Liver (tissue), 9 donors: ENCODE measurements around the gene MAPKAPK2. TPM values are rescaled to one million over a fixed set of nuclear protein-coding genes. Genes with fewer than 3 reads are reported as not detected.

Experiments
- DNase-seq: peaks from one replicate; pipeline ENCODE4 v3.0.0-alpha.2; 2017; ENCODE audit warnings: low spot score
- H3K27ac ChIP-seq, 2 donors: one replicate each; pipeline ENCODE4 v1.7.0; 2013; ENCODE audit warnings: inconsistent platforms in 2 of 2, low read length in 2 of 2, control low read depth in 1 of 2, low read depth in 1 of 2, mild to moderate bottlenecking in 1 of 2
- H3K27me3 ChIP-seq, 4 donors: one replicate each; pipeline versions ENCODE4 v1.6.1 to v1.7.0; 2013; ENCODE audit warnings: low read length in 3 of 4, inconsistent platforms in 1 of 4, mild to moderate bottlenecking in 1 of 4, moderate library complexity in 1 of 4; ENCODE audit not compliant: control insufficient read depth in 4 of 4, insufficient read depth in 4 of 4
- H3K36me3 ChIP-seq, 4 donors: one replicate each; pipeline versions ENCODE4 v1.6.1 to v1.7.0; 2013; ENCODE audit warnings: low read length in 3 of 4, mild to moderate bottlenecking in 3 of 4, low read depth in 1 of 4, moderate library complexity in 1 of 4; ENCODE audit not compliant: control insufficient read depth in 4 of 4, insufficient read depth in 3 of 4
- H3K4me1 ChIP-seq, 4 donors: one replicate each; pipeline versions ENCODE4 v1.6.1 to v1.7.0; 2013; ENCODE audit warnings: low read length in 3 of 4, mild to moderate bottlenecking in 3 of 4, moderate library complexity in 1 of 4; ENCODE audit not compliant: control insufficient read depth in 4 of 4, insufficient read depth in 4 of 4
- H3K4me3 ChIP-seq, 3 donors: one replicate each; pipeline versions ENCODE4 v1.6.1 to v1.7.0; 2013; ENCODE audit warnings: low read length in 3 of 3, control low read depth in 1 of 3, low read depth in 1 of 3, mild to moderate bottlenecking in 1 of 3
- H3K9ac ChIP-seq, 2 donors: one replicate each; pipeline ENCODE4 v1.7.0; 2013; ENCODE audit warnings: low read length in 2 of 2, mild to moderate bottlenecking in 2 of 2, moderate library complexity in 2 of 2, control low read depth in 1 of 2, low read depth in 1 of 2
- H3K9me3 ChIP-seq, 4 donors: one replicate each; pipeline versions ENCODE4 v1.6.1 to v1.7.0; 2013; ENCODE audit warnings: low read length in 3 of 4; ENCODE audit not compliant: control insufficient read depth in 4 of 4
- EGR1 ChIP-seq, 2 donors: IDR thresholded peaks; 2 replicates each; pipeline ENCODE4 v1.6.1; 2016 to 2018; ENCODE audit warnings: antibody characterized with exemption in 2 of 2, low read depth in 2 of 2
- FOXA1 ChIP-seq: IDR thresholded peaks from 2 replicates; pipeline ENCODE4 v1.6.1; 2016; ENCODE audit warnings: antibody characterized with exemption
- HNF4G ChIP-seq: IDR thresholded peaks from 2 replicates; pipeline ENCODE4 v1.6.1; 2016; ENCODE audit warnings: antibody characterized with exemption
- RAD21 ChIP-seq, 2 donors: IDR thresholded peaks; 2 replicates each; pipeline ENCODE4 v1.6.1; 2016; ENCODE audit warnings: antibody characterized with exemption in 2 of 2, mild to moderate bottlenecking in 2 of 2
- TAF1 ChIP-seq: conservative IDR thresholded peaks from 2 replicates; pipeline ENCODE4 v1.6.1; 2016; ENCODE audit warnings: antibody characterized with exemption, mild to moderate bottlenecking
- ZBTB33 ChIP-seq: IDR thresholded peaks from 2 replicates; pipeline ENCODE4 v1.6.1; 2016; ENCODE audit warnings: antibody characterized with exemption
- WGBS: extraction: QIAGEN DNeasy Blood & Tissue Kit; methylation state at CpG from one replicate; pipeline ENCODE4 v1.1.7; 2013; 5-methylcytosine and 5-hydroxymethylcytosine counted together
- polyA plus RNA-seq, 2 donors: library from polyadenylated mRNA; stranded (reverse) in 1 of 2; unstranded in 1 of 2; fragments of 200-250 nt in 1 of 2; fragments of >200 nt in 1 of 2; fragmentation: Nextera tagmentation in 1 of 2; extraction: Ambion mirVana in 1 of 2; gene quantifications; one replicate each; pipeline versions ENCODE4 v1.2.1 to v1.2.3, GENCODE V29; 2013 to 2015
- total RNA-seq, 2 donors: library from RNA; depleted of rRNA; stranded (reverse); fragments of >200 nt; gene quantifications; one replicate each; pipeline ENCODE4 v1.2.3, GENCODE V29; 2014
- donor health status: healthy.
- donor health status: healthy.
- donor health status: healthy.
- donor health status: healthy.
- donor health status: healthy.

MAPKAPK2 gene
- total and polyA plus RNA-seq, 4 donors, result 7.5 to 24.5 (median 14.7) TPM

GRCh38 chr1:206738370-206739366 lies 54.0 kb downstream of the MAPKAPK2 start:
- TF ChIP-seq RAD21 (IDR thresholded peaks at IDR 0.05) (peak in 1 of 2 donors; percentile 30), FOXA1 (no peak), HNF4G (no peak), ZBTB33 (no peak)
- H3K9me3 ChIP-seq, result no peaks in the 10 kb centered on the region
- no peak overlapping the region for H3K9ac ChIP-seq
- H3K27me3 ChIP-seq, result no peaks in the 10 kb centered on the region
- no peak for DNase-seq
- peaks cover 0 to 19% (median 9%) of the 10 kb centered on the region in 4 donors for H3K4me1 ChIP-seq
- WGBS, result 70% methylated on average over 3 of the region's 3 CpGs
- no peak overlapping the region for H3K27ac ChIP-seq
- H3K36me3 ChIP-seq, result peaks cover 0 to 4% (median 3%) of the 10 kb centered on the region in 4 donors
- H3K4me3 ChIP-seq, result no peak overlapping the region

GRCh38 chr1:206739411-206740076 lies 54.8 kb downstream of the MAPKAPK2 start:
- no peak overlapping the region for H3K27ac ChIP-seq
- no peak overlapping the region for H3K9ac ChIP-seq
- 66% methylated on average over 5 of the region's 5 CpGs for WGBS
- TF ChIP-seq EGR1 (IDR thresholded peaks at IDR 0.05; ENCODE audit: low read depth in 2 of 2), result no peak
- H3K4me1 ChIP-seq, result peaks cover 0 to 19% (median 9%) of the 10 kb centered on the region in 4 donors
- H3K36me3 ChIP-seq, result peaks cover 0 to 4% (median 3%) of the 10 kb centered on the region in 4 donors
- no peaks in the 10 kb centered on the region for H3K27me3 ChIP-seq
- H3K4me3 ChIP-seq, result no peak overlapping the region
- DNase-seq, result no peak
- no peaks in the 10 kb centered on the region for H3K9me3 ChIP-seq

GRCh38 chr1:206741142-206741701 lies 56.5 kb downstream of the MAPKAPK2 start:
- no peaks in the 10 kb centered on the region for H3K36me3 ChIP-seq
- H3K27ac ChIP-seq, result no peak overlapping the region
- WGBS, result 88% methylated on average over 6 of the region's 6 CpGs
- peaks cover 0 to 11% (median 7%) of the 10 kb centered on the region in 4 donors for H3K4me1 ChIP-seq
- no peak overlapping the region for H3K4me3 ChIP-seq
- H3K9me3 ChIP-seq, result no peaks in the 10 kb centered on the region
- H3K27me3 ChIP-seq, result no peaks in the 10 kb centered on the region
- H3K9ac ChIP-seq, result no peak overlapping the region
- DNase-seq, result no peak
- no peak for TF ChIP-seq FOXA1
- TF ChIP-seq EGR1 (IDR thresholded peaks at IDR 0.05; ENCODE audit: low read depth in 2 of 2), result no peak
- no peak for TF ChIP-seq TAF1
